Stimulated activated naive CD4-positive, alpha-beta T cell (primary cell): ENCODE data around the gene PRKAA2.

ENCODE experiments used
- DNase-seq, 6 experiments: peaks; one replicate each; lab custom pipeline; 2025; lab: John Stamatoyannopoulos, UW

PRKAA2 gene

GRCh38 chr1:56713112-56713511 is 68.0 kb downstream of the PRKAA2 start:
- no peak for DNase-seq

- DNase-seq: no peak
Measured at GRCh38 chr1:56715156-56715555, 70.0 kb downstream of the PRKAA2 start.

GRCh38 chr1:56719171-56719570 is 74.1 kb downstream of the PRKAA2 start:
- no peak for DNase-seq

GRCh38 chr1:56726706-56727105 is 81.6 kb downstream of the PRKAA2 start:
- no peak for DNase-seq

- no peak for DNase-seq
Measured at GRCh38 chr1:56728964-56729363, 83.8 kb downstream of the PRKAA2 start.

- DNase-seq: no peak
Measured at GRCh38 chr1:56745231-56745630, 100.1 kb downstream of the PRKAA2 start.

GRCh38 chr1:56754708-56755479 is 109.8 kb downstream of the PRKAA2 start:
- no peak for DNase-seq

- no peak for DNase-seq
Measured at GRCh38 chr1:56755911-56756310, 110.8 kb downstream of the PRKAA2 start.

GRCh38 chr1:56758135-56758534 is 113.0 kb downstream of the PRKAA2 start:
- DNase-seq: no peak

GRCh38 chr1:56758794-56759193 is 113.7 kb downstream of the PRKAA2 start:
- DNase-seq: no peak
